ENCODE measurements around the gene MSRB3.

- TF ChIP-seq REST (IDR thresholded peaks at IDR 0.05; ENCODE audit: insufficient read depth in 1 of 2, low read depth in 2 of 2, low read length in 2 of 2) (no peak), POLR2AphosphoS5 (IDR thresholded peaks at IDR 0.05; ENCODE audit: low read depth, low read length) (no peak), SIN3A (IDR thresholded peaks at IDR 0.05; ENCODE audit: borderline replicate concordance, insufficient read depth, low read length) (no peak)
Observed at GRCh38 chr12:65496617-65497016, 218.1 kb downstream of the MSRB3 start.
